ENCODE data around the gene PRKAG1. TPM values are rescaled to one million over a fixed set of nuclear protein-coding genes. Genes with fewer than 3 reads are reported as not detected.

The PRKAG1 gene
- total RNA-seq, 1 experiment from 2014 or later: 66.5 TPM

DNA sequence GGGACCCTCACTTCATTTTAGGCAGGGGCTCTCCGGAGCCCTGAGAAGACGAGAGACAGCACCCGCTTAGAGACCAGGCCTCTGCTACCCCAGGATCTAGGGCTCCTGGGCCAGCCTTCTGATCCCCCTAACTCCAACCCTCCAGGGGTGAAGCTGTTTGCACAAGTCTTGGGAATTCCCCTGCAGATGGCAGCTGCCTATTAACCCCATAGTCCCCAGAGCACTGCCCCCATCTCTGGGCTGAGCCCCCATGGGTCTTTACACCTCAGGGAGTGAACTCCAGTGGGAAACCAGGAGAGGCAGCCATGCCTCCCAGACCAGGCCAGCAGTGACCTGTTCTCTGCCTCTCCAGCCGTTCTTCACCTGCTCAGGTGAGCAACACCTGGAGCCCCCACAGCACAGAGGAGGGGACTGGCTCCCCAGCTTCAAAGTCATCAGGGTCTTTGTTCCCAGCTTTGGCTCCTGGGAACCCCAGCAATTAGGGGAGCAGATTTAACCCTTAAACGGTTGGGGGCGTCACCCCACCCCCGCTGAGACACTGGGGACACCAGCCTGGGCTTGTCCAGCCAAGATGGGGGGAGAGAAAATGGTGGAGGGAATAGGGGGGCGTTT lies 49.3 kb downstream of the PRKAG1 start:
- H2AFZ ChIP-seq (ENCODE audit: low read length): no peak overlapping the region
- DNase-seq (no peak), ATAC-seq (no peak)
- H4K20me1 ChIP-seq (ENCODE audit: low read length): no peaks in the 10 kb centered on the region
- no peak overlapping the region for H3K9ac ChIP-seq (ENCODE audit: low read length)
- 0 out of 2 replicates have a peak, but pooled peaks cover 7% of the 10 kb centered on the region for H3K4me1 ChIP-seq (ENCODE audit: insufficient read depth, low read length)
- H3K79me2 ChIP-seq (ENCODE audit: low read length): no peaks in the 10 kb centered on the region
- no peak for TF ChIP-seq EZH2 (IDR thresholded peaks at IDR 0.05; ENCODE audit: low read length, unreplicated experiment)
- TF ChIP-seq, protein P1, sequence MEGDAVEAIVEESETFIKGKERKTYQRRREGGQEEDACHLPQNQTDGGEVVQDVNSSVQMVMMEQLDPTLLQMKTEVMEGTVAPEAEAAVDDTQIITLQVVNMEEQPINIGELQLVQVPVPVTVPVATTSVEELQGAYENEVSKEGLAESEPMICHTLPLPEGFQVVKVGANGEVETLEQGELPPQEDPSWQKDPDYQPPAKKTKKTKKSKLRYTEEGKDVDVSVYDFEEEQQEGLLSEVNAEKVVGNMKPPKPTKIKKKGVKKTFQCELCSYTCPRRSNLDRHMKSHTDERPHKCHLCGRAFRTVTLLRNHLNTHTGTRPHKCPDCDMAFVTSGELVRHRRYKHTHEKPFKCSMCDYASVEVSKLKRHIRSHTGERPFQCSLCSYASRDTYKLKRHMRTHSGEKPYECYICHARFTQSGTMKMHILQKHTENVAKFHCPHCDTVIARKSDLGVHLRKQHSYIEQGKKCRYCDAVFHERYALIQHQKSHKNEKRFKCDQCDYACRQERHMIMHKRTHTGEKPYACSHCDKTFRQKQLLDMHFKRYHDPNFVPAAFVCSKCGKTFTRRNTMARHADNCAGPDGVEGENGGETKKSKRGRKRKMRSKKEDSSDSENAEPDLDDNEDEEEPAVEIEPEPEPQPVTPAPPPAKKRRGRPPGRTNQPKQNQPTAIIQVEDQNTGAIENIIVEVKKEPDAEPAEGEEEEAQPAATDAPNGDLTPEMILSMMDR (conservative IDR thresholded peaks at IDR 0.05; ENCODE audit: low read depth, low read length): no peak
- no peak for TF ChIP-seq EZH2phosphoT487 (IDR thresholded peaks at IDR 0.05; ENCODE audit: borderline replicate concordance, low read length)
- ChIA-PET POLR2A (ENCODE audit: unreplicated experiment) (no interaction called here), CTCF (interaction anchor here (0.7 kb wide), 1 partner anchor 18 kb away, joined by 3 read pairs; no protein-coding TSS in a partner anchor)
- no peaks in the 10 kb centered on the region for H3F3A ChIP-seq (ENCODE audit: low read length, unreplicated experiment)
- H3K9me2 ChIP-seq (replicated peaks; ENCODE audit: low read length): no peaks in the 10 kb centered on the region
- no TSS peak for BruUV-seq (replicated peaks)
- H3K27ac ChIP-seq (ENCODE audit: low read length): no peak overlapping the region
- H3K4me3 ChIP-seq (ENCODE audit: low read length): no peak overlapping the region
- no peak overlapping the region for H3K4me2 ChIP-seq (ENCODE audit: low read length)
- no peaks in the 10 kb centered on the region for H3K36me3 ChIP-seq (ENCODE audit: low read depth, low read length)
- no peaks in the 10 kb centered on the region for H3K9me3 ChIP-seq (ENCODE audit: low read length)
- intact Hi-C loops (cut with micrococcal nuclease): no loop called here
- H3K27me3 ChIP-seq (ENCODE audit: low read length): no peaks in the 10 kb centered on the region

DNA sequence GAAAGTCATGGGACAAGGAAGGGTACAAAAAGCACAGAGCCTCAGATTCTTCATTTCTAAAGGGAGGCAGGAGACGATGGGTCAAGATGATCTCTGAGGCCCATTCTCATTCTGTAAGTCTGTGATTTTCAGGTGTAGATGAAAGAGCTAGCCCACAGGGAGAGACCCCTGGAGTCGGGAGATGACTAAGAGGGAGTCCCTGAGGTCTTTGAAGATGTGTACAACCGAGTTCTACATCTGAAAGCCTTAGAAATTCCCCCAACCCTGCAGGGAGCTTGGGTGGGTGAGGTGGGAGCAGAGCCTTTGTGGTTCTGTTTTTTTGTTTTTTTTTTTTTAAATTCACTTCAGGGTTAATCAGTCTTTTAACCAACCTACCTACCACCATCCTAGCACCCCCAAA lies 50.1 kb downstream of the PRKAG1 start:
- no peak overlapping the region for H3K9ac ChIP-seq (ENCODE audit: low read length)
- no TSS peak for BruUV-seq (replicated peaks)
- intact Hi-C loops (cut with micrococcal nuclease): no loop called here
- 0 out of 2 replicates have a peak, but pooled peaks cover 7% of the 10 kb centered on the region for H3K4me1 ChIP-seq (ENCODE audit: insufficient read depth, low read length)
- H3F3A ChIP-seq (ENCODE audit: low read length, unreplicated experiment): no peaks in the 10 kb centered on the region
- H3K4me2 ChIP-seq (ENCODE audit: low read length): no peak overlapping the region
- H3K27me3 ChIP-seq (ENCODE audit: low read length): no peaks in the 10 kb centered on the region
- no peaks in the 10 kb centered on the region for H4K20me1 ChIP-seq (ENCODE audit: low read length)
- no peak overlapping the region for H3K4me3 ChIP-seq (ENCODE audit: low read length)
- DNase-seq: no peak
- ATAC-seq: no peak
- TF ChIP-seq EZH2phosphoT487 (IDR thresholded peaks at IDR 0.05; ENCODE audit: borderline replicate concordance, low read length) (no peak), EZH2 (IDR thresholded peaks at IDR 0.05; ENCODE audit: low read length, unreplicated experiment) (no peak)
- TF ChIP-seq, protein P1 (conservative IDR thresholded peaks at IDR 0.05; ENCODE audit: low read depth, low read length): no peak
- no peak overlapping the region for H2AFZ ChIP-seq (ENCODE audit: low read length)
- ChIA-PET POLR2A (ENCODE audit: unreplicated experiment) (no interaction called here), CTCF (interaction anchor here (0.7 kb wide), 1 partner anchor 19 kb away, joined by 3 read pairs; no protein-coding TSS in a partner anchor)
- H3K9me2 ChIP-seq (replicated peaks; ENCODE audit: low read length): no peaks in the 10 kb centered on the region
- no peaks in the 10 kb centered on the region for H3K36me3 ChIP-seq (ENCODE audit: low read depth, low read length)
- H3K9me3 ChIP-seq (ENCODE audit: low read length): no peaks in the 10 kb centered on the region
- no peaks in the 10 kb centered on the region for H3K79me2 ChIP-seq (ENCODE audit: low read length)
- H3K27ac ChIP-seq (ENCODE audit: low read length): no peak overlapping the region

DNA sequence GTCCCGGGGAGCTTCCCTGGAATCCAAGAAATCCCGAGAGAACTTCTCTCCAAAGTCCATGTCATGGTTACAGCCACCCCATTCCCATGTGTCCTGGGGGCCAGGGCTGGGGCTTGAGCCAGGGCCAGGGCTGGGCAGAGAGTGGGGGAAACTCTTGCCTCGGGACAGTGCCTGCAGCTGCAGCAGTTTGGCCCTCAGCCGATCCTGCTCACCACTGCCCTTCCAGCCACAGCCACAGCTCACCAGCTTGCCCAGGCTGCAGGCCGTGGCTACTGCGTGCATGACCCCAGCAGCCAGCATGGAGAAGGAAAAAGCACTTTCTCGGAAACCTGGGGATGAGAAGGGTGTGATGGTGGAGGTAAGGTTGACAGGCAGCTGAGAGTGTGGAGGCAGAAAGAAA lies 50.6 kb downstream of the PRKAG1 start:
- H3K9ac ChIP-seq (ENCODE audit: low read length): no peak overlapping the region
- no peaks in the 10 kb centered on the region for H3K9me3 ChIP-seq (ENCODE audit: low read length)
- H3K79me2 ChIP-seq (ENCODE audit: low read length): no peaks in the 10 kb centered on the region
- CTCF ChIA-PET: no interaction called here
- H2AFZ ChIP-seq (ENCODE audit: low read length): no peak overlapping the region
- H3K4me1 ChIP-seq (ENCODE audit: insufficient read depth, low read length): 0 out of 2 replicates have a peak, but pooled peaks cover 7% of the 10 kb centered on the region
- no peaks in the 10 kb centered on the region for H3F3A ChIP-seq (ENCODE audit: low read length, unreplicated experiment)
- H3K27me3 ChIP-seq (ENCODE audit: low read length): no peaks in the 10 kb centered on the region
- DNase-seq (no peak), ATAC-seq (no peak)
- POLR2A ChIA-PET (ENCODE audit: unreplicated experiment): no interaction called here
- TF ChIP-seq EZH2phosphoT487 (IDR thresholded peaks at IDR 0.05; ENCODE audit: borderline replicate concordance, low read length): no peak
- H3K9me2 ChIP-seq (replicated peaks; ENCODE audit: low read length): no peaks in the 10 kb centered on the region
- no TSS peak for BruUV-seq (replicated peaks)
- H3K27ac ChIP-seq (ENCODE audit: low read length): no peak overlapping the region
- no peak overlapping the region for H3K4me2 ChIP-seq (ENCODE audit: low read length)
- no peaks in the 10 kb centered on the region for H4K20me1 ChIP-seq (ENCODE audit: low read length)
- intact Hi-C loops (cut with micrococcal nuclease): no loop called here
- H3K4me3 ChIP-seq (ENCODE audit: low read length): no peak overlapping the region
- H3K36me3 ChIP-seq (ENCODE audit: low read depth, low read length): no peaks in the 10 kb centered on the region
